OCI-LY3 (cell line): ENCODE data around the gene ATRN.

Experiments used
- CTCF ChIP-seq: fragments of 200-600, 300-600 bp; sonication (generic); IDR thresholded peaks from 2 replicates; pipeline ENCODE4 v1.5.1; 2014; ENCODE audit warnings: antibody characterized with exemption, low read length, low read depth
- EZH2phosphoT487 ChIP-seq: fragments of 200-600 bp; shearing (Covaris generic); IDR thresholded peaks from 2 replicates; pipeline ENCODE4 v1.6.1; 2018; ENCODE audit warnings: antibody characterized with exemption, mixed run types, low read depth

GRCh38 chr20:3631534-3631933 lies 160.7 kb downstream of the ATRN start:
- TF ChIP-seq CTCF = no peak
- TF ChIP-seq EZH2phosphoT487 = no peak
